NCI-H82 treated with DMSO at 0.1 percent for 48 hours (cell line): Measurements from ENCODE around the gene PDCL3.
A peak's percentile ranks its signal among the peaks of the same experiment; 100 is the strongest.

Experiments used
- DNase-seq: peaks from one replicate; lab custom pipeline; 2025; ENCODE audit not compliant: unreplicated experiment; lab: John Stamatoyannopoulos, UW

PDCL3 gene

GRCh38 chr2:100562613-100563406, at the start of gene PDCL3:
Gene PDCL3 (plus strand): TSS chr2:100562993. CDS start chr2:100563068, 75 bp downstream.
- peak; percentile 96 for DNase-seq

GRCh38 chr2:100513650-100514049, 49.1 kb upstream of the PDCL3 start:
- no peak for DNase-seq

GRCh38 chr2:100517556-100517955, 45.2 kb upstream of the PDCL3 start:
- DNase-seq, result no peak

- DNase-seq, result no peak
These were observed 44.0 kb upstream of the PDCL3 start for GRCh38 chr2:100518801-100519200.

DNA sequence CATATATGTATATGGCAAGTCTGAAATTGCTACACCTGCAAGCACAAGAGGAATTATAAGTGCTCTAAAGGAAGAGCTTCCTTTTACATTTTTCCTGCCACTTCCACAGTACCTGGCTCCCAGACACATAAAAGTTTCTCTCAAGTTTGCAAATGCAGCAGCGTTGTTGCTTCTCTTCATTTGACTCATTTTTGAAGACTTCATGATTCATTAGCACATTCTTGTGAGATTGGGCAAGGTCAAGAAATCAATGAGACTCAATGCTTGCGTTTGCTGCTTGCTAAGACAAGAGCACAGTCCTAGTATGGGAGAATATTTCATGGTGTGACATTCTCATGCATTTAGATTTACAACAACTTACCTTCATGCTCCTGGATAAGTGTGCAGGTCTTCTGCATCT, 42.6 kb upstream of the PDCL3 start:
- DNase-seq, result no peak

DNA sequence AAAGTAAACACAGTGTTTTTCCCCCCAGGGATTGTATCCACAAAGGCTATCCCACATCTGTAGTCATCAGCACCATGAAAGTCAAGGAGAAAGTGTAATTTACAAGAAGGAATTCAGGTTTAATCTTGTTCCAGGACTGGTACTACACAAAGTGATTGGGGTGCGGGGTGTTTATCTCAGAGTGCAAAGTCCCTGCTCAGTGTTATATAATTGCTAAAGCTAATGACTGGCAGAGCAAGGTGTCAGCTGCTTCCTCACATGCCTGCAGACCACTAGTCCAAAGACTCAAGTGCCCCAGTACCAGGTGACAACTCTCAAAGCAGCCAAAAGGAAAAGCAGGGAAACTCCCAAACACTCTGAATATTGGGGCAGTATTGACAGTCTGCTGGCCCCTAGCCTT, 40.4 kb upstream of the PDCL3 start:
- no peak for DNase-seq

DNA sequence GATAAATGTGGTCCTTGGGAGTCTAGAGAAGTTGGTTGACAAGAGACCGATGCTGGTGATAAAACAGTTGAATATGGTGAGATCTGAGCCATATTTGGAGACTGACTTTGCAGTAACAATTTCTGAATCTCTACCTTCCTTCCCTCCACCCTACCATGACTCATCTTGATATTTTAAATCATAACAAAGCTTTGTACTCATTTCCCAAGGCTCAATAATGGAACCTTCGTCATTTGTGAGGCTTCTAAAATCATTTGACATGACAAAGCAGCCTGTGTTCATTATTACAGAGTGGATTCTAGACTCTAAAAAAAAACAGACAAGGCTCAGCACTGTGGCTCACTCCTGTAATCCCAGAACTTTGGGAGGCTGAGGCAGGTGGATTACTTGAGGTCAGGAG, 38.5 kb upstream of the PDCL3 start:
- no peak for DNase-seq

DNA sequence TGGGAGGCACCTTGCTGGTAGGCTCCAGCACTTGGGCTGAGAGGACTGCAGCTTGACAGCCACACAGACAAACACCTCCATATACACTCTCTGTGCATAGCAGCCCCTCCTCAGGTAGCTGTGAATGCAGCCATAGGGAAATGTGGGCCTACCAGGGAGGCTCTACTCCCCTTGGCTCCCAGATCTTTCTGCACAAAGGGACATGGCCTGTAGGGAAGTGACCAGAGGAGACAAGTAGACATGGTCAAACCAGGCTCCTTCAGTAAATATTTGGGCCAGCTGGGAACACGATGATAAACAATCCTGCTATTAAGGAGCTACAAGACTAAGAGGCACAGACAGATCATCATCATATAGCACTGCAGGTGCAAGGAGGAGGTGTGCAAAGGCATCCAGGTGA, 35.9 kb upstream of the PDCL3 start:
- DNase-seq, result no peak

DNA sequence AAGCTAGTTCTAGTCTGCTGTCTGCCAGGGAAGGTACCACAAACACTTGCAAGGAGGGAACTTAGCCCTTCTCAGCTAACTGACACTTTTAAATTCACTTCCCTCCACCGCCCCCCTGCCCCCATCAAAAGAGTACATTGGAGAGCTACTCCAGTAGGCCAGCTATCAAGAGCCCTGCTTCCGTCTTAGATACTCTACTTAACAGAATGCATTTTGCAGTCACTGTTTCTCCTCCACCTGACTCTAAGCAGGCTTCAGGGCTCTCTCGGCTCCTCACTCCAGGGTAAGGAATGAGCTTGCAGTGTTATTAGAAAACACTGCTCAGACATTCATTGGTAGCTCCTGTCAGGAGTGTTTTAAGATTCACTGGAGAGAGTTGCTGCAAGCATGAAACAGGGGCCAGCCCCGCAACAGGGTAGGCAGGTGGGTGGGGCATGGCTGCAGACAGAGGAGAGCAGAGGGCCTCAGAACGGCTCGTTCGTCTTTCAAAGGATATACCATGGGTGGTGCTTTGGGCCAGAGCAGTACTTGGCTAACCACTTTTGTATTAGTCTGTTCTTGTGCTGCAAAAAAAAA, 35.3 kb upstream of the PDCL3 start:
- no peak for DNase-seq

- no peak for DNase-seq
These were observed 33.6 kb upstream of the PDCL3 start for GRCh38 chr2:100529176-100529575.

DNA sequence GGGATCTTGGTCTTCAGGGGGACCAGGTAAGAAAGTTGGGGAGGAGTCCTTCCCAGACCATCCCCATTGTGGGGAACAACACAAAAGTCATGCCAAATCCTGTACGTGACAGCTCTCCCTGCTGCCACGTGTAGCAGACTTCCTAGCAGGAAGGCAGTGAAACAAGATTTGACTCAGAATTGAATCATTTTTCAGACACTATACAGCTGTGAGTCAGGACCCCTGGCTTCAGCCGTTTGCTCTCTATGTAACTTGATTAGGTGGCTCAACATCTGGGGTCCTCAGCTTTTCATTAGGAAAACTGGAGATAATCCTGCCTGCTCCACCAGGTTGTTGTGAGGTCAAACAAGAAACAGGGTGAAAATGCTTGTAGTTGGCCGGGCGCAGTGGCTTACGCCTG, 32.9 kb upstream of the PDCL3 start:
- no peak for DNase-seq

DNA sequence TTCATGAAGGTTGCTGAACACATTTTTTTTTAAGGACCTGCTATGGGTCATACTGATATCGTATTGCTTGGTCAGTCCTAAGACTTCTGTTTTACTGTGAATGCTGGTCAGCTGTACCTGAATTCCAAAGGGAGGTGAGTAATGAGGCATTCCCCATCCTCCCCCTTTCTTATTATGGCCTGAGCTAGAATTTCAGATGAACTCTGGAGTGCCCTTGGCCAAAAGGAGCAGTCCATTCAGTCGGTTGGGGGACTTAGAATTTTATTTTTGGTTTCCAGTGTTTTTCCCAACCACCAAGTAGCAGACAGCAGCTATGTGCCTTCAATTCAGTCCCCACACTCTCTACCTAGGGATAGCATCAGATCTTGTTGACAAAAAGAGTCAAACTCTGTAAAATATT, 26.9 kb upstream of the PDCL3 start:
- no peak for DNase-seq

DNA sequence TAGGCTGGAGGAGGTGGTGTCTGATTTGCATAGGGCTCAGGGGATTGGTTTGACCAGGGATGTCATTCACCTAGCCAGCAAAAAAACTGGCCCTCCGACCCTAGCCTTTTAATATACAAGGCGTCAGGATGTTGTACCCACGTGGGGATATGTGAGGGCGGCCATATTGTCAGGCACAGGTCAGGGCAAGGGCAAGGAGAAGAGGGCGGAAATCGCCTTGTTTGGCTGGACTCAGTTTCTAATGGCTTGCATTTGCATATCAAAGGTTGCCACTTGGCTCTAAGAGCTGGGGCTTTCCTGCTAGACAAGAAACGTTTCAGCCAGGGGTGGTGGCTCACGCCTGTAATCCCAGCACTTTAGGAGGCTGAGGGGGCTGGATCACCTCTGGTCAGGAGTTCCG, 24.9 kb upstream of the PDCL3 start:
- DNase-seq, result no peak

- DNase-seq, result no peak
These were observed 23.6 kb upstream of the PDCL3 start for GRCh38 chr2:100539221-100539620.

GRCh38 chr2:100541404-100541803, 21.4 kb upstream of the PDCL3 start:
- DNase-seq, result no peak

- DNase-seq, result no peak
These were observed 20.4 kb upstream of the PDCL3 start for GRCh38 chr2:100542418-100542817.

GRCh38 chr2:100544911-100545596, 17.7 kb upstream of the PDCL3 start:
- no peak for DNase-seq

- DNase-seq, result no peak
These were observed 16.3 kb upstream of the PDCL3 start for GRCh38 chr2:100546469-100546868.

GRCh38 chr2:100548771-100549170, 14.0 kb upstream of the PDCL3 start:
- DNase-seq, result no peak

DNA sequence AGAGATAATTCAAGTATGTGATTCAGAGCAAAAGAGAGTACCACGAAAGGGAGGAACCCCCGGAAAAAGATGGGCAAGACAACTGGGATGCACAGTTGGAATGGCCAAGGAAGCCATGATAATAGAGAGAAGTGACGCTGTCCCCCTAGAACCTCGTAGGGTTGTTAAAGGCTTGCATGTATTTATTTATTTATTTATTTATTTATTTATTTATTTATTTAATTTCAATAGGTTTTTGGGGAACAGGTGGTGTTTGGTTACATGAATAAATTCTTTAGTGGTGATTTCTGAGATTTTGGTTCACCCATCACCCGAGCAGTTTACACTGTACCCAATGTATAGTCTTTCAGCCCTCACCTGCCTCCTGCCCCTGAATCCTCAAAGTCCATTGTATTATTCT, 11.5 kb upstream of the PDCL3 start:
- DNase-seq, result no peak

DNA sequence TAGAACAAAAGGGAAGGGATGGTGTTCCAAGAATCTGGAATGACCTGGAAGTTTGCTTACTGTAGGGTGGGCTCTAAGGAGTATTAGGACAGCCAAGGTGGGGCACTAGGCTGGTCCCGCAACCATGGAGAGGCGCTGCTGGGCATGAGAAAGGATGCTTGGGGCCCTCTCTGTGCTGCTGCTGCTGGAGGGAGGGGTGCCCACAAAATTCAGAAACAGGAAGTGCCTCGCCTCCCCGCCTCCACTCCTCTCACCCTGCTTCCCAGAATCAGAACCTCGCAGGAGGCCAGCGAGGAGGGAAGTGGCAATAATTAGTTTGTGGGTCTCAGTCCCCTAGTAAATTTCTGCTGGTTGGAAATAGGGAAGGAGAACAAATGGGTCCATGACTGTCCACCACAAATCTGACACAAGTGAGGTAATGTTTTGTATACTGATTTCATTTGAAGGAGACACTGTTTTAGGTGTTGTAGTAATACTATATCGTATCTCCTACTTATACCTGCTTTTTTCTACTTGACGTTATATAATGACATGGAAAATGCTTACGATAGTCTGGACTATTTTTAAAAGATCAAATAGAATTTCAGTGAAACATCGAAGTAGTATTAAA, 7.9 kb upstream of the PDCL3 start:
- DNase-seq, result no peak

DNA sequence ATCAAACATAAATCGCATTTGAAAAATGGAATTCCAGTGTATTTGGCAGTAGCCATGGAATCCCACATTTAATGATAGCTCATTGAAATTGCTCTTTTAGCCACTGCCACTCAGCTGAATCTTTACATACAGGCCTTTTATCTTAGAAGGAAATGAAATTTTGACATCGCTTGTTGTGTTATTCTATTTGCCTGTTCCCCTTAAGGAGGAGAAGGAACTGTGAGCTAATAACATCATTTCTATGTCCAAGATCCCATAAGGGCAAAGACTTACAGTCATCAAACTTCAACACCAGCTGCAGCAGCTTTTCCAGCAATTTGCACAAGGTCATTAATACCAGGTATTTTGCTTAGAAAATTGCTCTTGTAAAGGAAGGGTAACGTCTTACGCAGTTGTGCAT, 6.0 kb upstream of the PDCL3 start:
- no peak for DNase-seq
